Naive thymus-derived CD8-positive, alpha-beta T cell (primary cell): ENCODE measurements around the gene FAM3D. TPM values are rescaled to one million over a fixed set of nuclear protein-coding genes. Genes with fewer than 3 reads are reported as not detected.

Source experiments
- ATAC-seq, 2 donors: fragments of 150-1000 bp; cut with Tn5 transposase in 1 of 2; sonication (Bioruptor Pico), chemical (Tn5 transposase) in 1 of 2; 1 replicate in 1 of 2; 2 replicates in 1 of 2; pipeline ENCODE4 v1.10.0; 2021; ENCODE audit warnings: mild to moderate bottlenecking in 2 of 2, moderate library complexity in 2 of 2
- POLR2A ChIA-PET: fragments of 350-600 bp; sonication (Branson Sonifier 250); formaldehyde crosslinking; loops from one replicate; lab custom pipeline; 2021; ENCODE audit warnings: antibody characterized with exemption; lab: Charles Lee
- DNase-seq, 10 donors: peaks; one replicate each; pipeline versions ENCODE4 v3.0.0 to v3.0.0-alpha.2; 2020 to 2022
- H3K27ac Mint-ChIP-seq, 10 donors: one replicate each; pipeline ENCODE4 v1.8.0; 2020 to 2022; ENCODE audit warnings: mild to moderate bottlenecking in 10 of 10, mixed read lengths in 10 of 10, moderate library complexity in 4 of 10, inconsistent platforms in 1 of 10
- H3K27me3 Mint-ChIP-seq, 5 donors: one replicate each; pipeline ENCODE4 v1.8.0; 2021 to 2022; ENCODE audit warnings: mixed read lengths in 5 of 5
- H3K36me3 Mint-ChIP-seq, 3 donors: one replicate each; pipeline ENCODE4 v1.8.0; 2020 to 2022; ENCODE audit warnings: mixed read lengths in 3 of 3, mild to moderate bottlenecking in 2 of 3, inconsistent platforms in 1 of 3
- H3K4me1 Mint-ChIP-seq, 4 donors: one replicate each; pipeline ENCODE4 v1.8.0; 2021 to 2022; ENCODE audit warnings: mixed read lengths in 4 of 4
- H3K4me3 Mint-ChIP-seq, 10 donors: one replicate each; pipeline ENCODE4 v1.8.0; 2020 to 2022; ENCODE audit warnings: mild to moderate bottlenecking in 10 of 10, mixed read lengths in 10 of 10, moderate library complexity in 6 of 10, inconsistent platforms in 1 of 10
- H3K9me3 Mint-ChIP-seq, 9 donors: one replicate each; pipeline ENCODE4 v1.8.0; 2020 to 2022; ENCODE audit warnings: mixed read lengths in 9 of 9, mild to moderate bottlenecking in 3 of 9, inconsistent platforms in 1 of 9, moderate library complexity in 1 of 9
- polyA plus RNA-seq, 3 donors: library from polyadenylated mRNA; unstranded; fragments of 300-500 nt; fragmentation: Illumina TruSeq; gene quantifications; one replicate each; pipeline ENCODE4 v1.2.3, GENCODE V29; 2021
- total RNA-seq, 8 experiments: library from RNA in 2 of 8; stranded (reverse) in 2 of 8; gene quantifications; one replicate each; pipeline ENCODE4 v1.2.3 and lab custom pipeline; 2021 to 2026

The FAM3D gene
- total and polyA plus RNA-seq, 5 experiments from 2014 or later = not detected

- no peaks in the 10 kb centered on the region for H3K9me3 Mint-ChIP-seq
- peaks cover 0 to 25% (median 7%) of the 10 kb centered on the region in 5 donors for H3K27me3 Mint-ChIP-seq
- ATAC-seq (no peak), DNase-seq (peak in 1 of 10 donors; percentile 8)
- H3K27ac Mint-ChIP-seq = no peak overlapping the region
- H3K4me1 Mint-ChIP-seq = no peaks in the 10 kb centered on the region
- no peak overlapping the region for H3K4me3 Mint-ChIP-seq
- H3K36me3 Mint-ChIP-seq = no peaks in the 10 kb centered on the region
- POLR2A ChIA-PET = no interaction called here
Observed at GRCh38 chr3:58628823-58629562, 37.6 kb downstream of the FAM3D start.

GRCh38 chr3:58627941-58628340 is 38.6 kb downstream of the FAM3D start:
- no peaks in the 10 kb centered on the region for H3K9me3 Mint-ChIP-seq
- no peaks in the 10 kb centered on the region for H3K36me3 Mint-ChIP-seq
- POLR2A ChIA-PET = no interaction called here
- ATAC-seq (no peak), DNase-seq (peak in 1 of 10 donors; percentile 18)
- H3K27ac Mint-ChIP-seq = no peak overlapping the region
- H3K27me3 Mint-ChIP-seq = peaks cover 0 to 17% (median 7%) of the 10 kb centered on the region in 5 donors
- H3K4me3 Mint-ChIP-seq = no peak overlapping the region
- no peaks in the 10 kb centered on the region for H3K4me1 Mint-ChIP-seq

GRCh38 chr3:58627570-58627885 is 39.0 kb downstream of the FAM3D start:
- POLR2A ChIA-PET = no interaction called here
- no peak for ATAC-seq
- H3K4me3 Mint-ChIP-seq = no peak overlapping the region

GRCh38 chr3:58626841-58627569 is 39.6 kb downstream of the FAM3D start:
- no peak for ATAC-seq
- H3K4me1 Mint-ChIP-seq = no peaks in the 10 kb centered on the region

More at GRCh38 chr3:58627570-58627885, 39.0 kb downstream of the FAM3D start:
- no peak for DNase-seq
- peaks cover 0 to 17% (median 7%) of the 10 kb centered on the region in 5 donors for H3K27me3 Mint-ChIP-seq
- H3K4me1 Mint-ChIP-seq = no peaks in the 10 kb centered on the region
- H3K36me3 Mint-ChIP-seq = no peaks in the 10 kb centered on the region
- H3K27ac Mint-ChIP-seq = no peak overlapping the region
- no peaks in the 10 kb centered on the region for H3K9me3 Mint-ChIP-seq

GRCh38 chr3:58625196-58625824 is 41.3 kb downstream of the FAM3D start:
- Mint-ChIP-seq H3K36me3 (no peaks in the 10 kb centered on the region), H3K27ac (peak overlapping the region in 1 of 10 donors; percentile 41), H3K27me3 (peaks cover 0 to 4% (median 0%) of the 10 kb centered on the region in 5 donors), H3K9me3 (no peaks in the 10 kb centered on the region), H3K4me1 (no peaks in the 10 kb centered on the region), H3K4me3 (no peak overlapping the region)
- ATAC-seq = no peak
- POLR2A ChIA-PET = no interaction called here
- DNase-seq = peak in 1 of 10 donors; percentile 34

More at GRCh38 chr3:58626841-58627569, 39.6 kb downstream of the FAM3D start:
- peak in 1 of 10 donors; percentile 53 for DNase-seq
- H3K4me3 Mint-ChIP-seq = no peak overlapping the region
- no peak overlapping the region for H3K27ac Mint-ChIP-seq
- no peaks in the 10 kb centered on the region for H3K36me3 Mint-ChIP-seq
- H3K9me3 Mint-ChIP-seq = no peaks in the 10 kb centered on the region
- H3K27me3 Mint-ChIP-seq = peaks cover 0 to 17% (median 7%) of the 10 kb centered on the region in 5 donors
- POLR2A ChIA-PET = no interaction called here

- Mint-ChIP-seq H3K27me3 (peaks cover 0 to 2% (median 0%) of the 10 kb centered on the region in 5 donors), H3K4me1 (no peaks in the 10 kb centered on the region), H3K27ac (no peak overlapping the region), H3K36me3 (no peaks in the 10 kb centered on the region), H3K4me3 (no peak overlapping the region), H3K9me3 (no peaks in the 10 kb centered on the region)
- POLR2A ChIA-PET = no interaction called here
- DNase-seq (no peak), ATAC-seq (no peak)
Observed at GRCh38 chr3:58624550-58624949, 42.0 kb downstream of the FAM3D start.

GRCh38 chr3:58623961-58624360 is 42.6 kb downstream of the FAM3D start:
- DNase-seq (peak in 1 of 10 donors; percentile 24), ATAC-seq (no peak)
- H3K27ac Mint-ChIP-seq = no peak overlapping the region
- peaks cover 0 to 2% (median 0%) of the 10 kb centered on the region in 5 donors for H3K27me3 Mint-ChIP-seq
- H3K4me3 Mint-ChIP-seq = no peak overlapping the region
- POLR2A ChIA-PET = no interaction called here
- no peaks in the 10 kb centered on the region for H3K36me3 Mint-ChIP-seq
- H3K9me3 Mint-ChIP-seq = no peaks in the 10 kb centered on the region
- no peaks in the 10 kb centered on the region for H3K4me1 Mint-ChIP-seq

GRCh38 chr3:58623478-58623877 is 43.1 kb downstream of the FAM3D start:
- peaks cover 0 to 2% (median 0%) of the 10 kb centered on the region in 5 donors for H3K27me3 Mint-ChIP-seq
- no peaks in the 10 kb centered on the region for H3K4me1 Mint-ChIP-seq
- H3K27ac Mint-ChIP-seq = no peak overlapping the region
- POLR2A ChIA-PET = no interaction called here
- H3K9me3 Mint-ChIP-seq = no peaks in the 10 kb centered on the region
- DNase-seq (no peak), ATAC-seq (no peak)
- no peak overlapping the region for H3K4me3 Mint-ChIP-seq
- no peaks in the 10 kb centered on the region for H3K36me3 Mint-ChIP-seq

GRCh38 chr3:58622892-58623291 is 43.7 kb downstream of the FAM3D start:
- H3K9me3 Mint-ChIP-seq = no peaks in the 10 kb centered on the region
- H3K4me1 Mint-ChIP-seq = no peaks in the 10 kb centered on the region
- no peak overlapping the region for H3K27ac Mint-ChIP-seq
- ATAC-seq = no peak
- no peak for DNase-seq
- H3K36me3 Mint-ChIP-seq = no peaks in the 10 kb centered on the region
- H3K4me3 Mint-ChIP-seq = no peak overlapping the region
- H3K27me3 Mint-ChIP-seq = peaks cover 0 to 2% (median 0%) of the 10 kb centered on the region in 5 donors
- POLR2A ChIA-PET = no interaction called here

- H3K4me3 Mint-ChIP-seq = no peak overlapping the region
- DNase-seq (no peak), ATAC-seq (no peak)
- no peaks in the 10 kb centered on the region for H3K9me3 Mint-ChIP-seq
- H3K27me3 Mint-ChIP-seq = peaks cover 0 to 2% (median 0%) of the 10 kb centered on the region in 5 donors
- no peaks in the 10 kb centered on the region for H3K36me3 Mint-ChIP-seq
- POLR2A ChIA-PET = no interaction called here
- H3K4me1 Mint-ChIP-seq = no peaks in the 10 kb centered on the region
- H3K27ac Mint-ChIP-seq = no peak overlapping the region
Observed at GRCh38 chr3:58622436-58622835, 44.1 kb downstream of the FAM3D start.

GRCh38 chr3:58621086-58621830 is 45.3 kb downstream of the FAM3D start:
- no peaks in the 10 kb centered on the region for H3K4me1 Mint-ChIP-seq
- H3K27me3 Mint-ChIP-seq = peaks cover 0 to 2% (median 0%) of the 10 kb centered on the region in 5 donors
- no peak overlapping the region for H3K27ac Mint-ChIP-seq
- POLR2A ChIA-PET = interaction anchor here (0.6 kb wide), 1 partner anchor 452 kb away, joined by 3 read pairs; no protein-coding TSS in a partner anchor
- H3K9me3 Mint-ChIP-seq = no peaks in the 10 kb centered on the region
- DNase-seq (no peak), ATAC-seq (no peak)
- no peak overlapping the region for H3K4me3 Mint-ChIP-seq
- no peaks in the 10 kb centered on the region for H3K36me3 Mint-ChIP-seq

- POLR2A ChIA-PET = no interaction called here
- DNase-seq (no peak), ATAC-seq (no peak)
- H3K27ac Mint-ChIP-seq = no peak overlapping the region
- H3K9me3 Mint-ChIP-seq = no peaks in the 10 kb centered on the region
- H3K4me3 Mint-ChIP-seq = no peak overlapping the region
- H3K4me1 Mint-ChIP-seq = no peaks in the 10 kb centered on the region
- H3K27me3 Mint-ChIP-seq = peaks cover 0 to 2% (median 0%) of the 10 kb centered on the region in 5 donors
- H3K36me3 Mint-ChIP-seq = no peaks in the 10 kb centered on the region
Observed at GRCh38 chr3:58620421-58620820, 46.2 kb downstream of the FAM3D start.
